Head of caudate nucleus (tissue), 42 donors: ENCODE results near the gene FNDC11.
A peak's percentile ranks its signal among the peaks of the same experiment; 100 is the strongest.
"Not testable (repeated sequence)": the region's sequence is repeated elsewhere in the genome, so short reads cannot be mapped to it uniquely, and the experiment has no call there.

Source experiments
- DNase-seq, 42 donors: peaks; one replicate each; pipeline versions ENCODE4 v3.0.0 to v3.0.0-alpha.2; 2020 to 2021; ENCODE audit warnings: mixed read lengths in 7 of 42
- intact Hi-C: fragments of 100-400 bp; cut with DNase I; formaldehyde crosslinking; loops from one replicate; pipeline ENCODE4 v1.15.0; 2022

Gene FNDC11

DNA sequence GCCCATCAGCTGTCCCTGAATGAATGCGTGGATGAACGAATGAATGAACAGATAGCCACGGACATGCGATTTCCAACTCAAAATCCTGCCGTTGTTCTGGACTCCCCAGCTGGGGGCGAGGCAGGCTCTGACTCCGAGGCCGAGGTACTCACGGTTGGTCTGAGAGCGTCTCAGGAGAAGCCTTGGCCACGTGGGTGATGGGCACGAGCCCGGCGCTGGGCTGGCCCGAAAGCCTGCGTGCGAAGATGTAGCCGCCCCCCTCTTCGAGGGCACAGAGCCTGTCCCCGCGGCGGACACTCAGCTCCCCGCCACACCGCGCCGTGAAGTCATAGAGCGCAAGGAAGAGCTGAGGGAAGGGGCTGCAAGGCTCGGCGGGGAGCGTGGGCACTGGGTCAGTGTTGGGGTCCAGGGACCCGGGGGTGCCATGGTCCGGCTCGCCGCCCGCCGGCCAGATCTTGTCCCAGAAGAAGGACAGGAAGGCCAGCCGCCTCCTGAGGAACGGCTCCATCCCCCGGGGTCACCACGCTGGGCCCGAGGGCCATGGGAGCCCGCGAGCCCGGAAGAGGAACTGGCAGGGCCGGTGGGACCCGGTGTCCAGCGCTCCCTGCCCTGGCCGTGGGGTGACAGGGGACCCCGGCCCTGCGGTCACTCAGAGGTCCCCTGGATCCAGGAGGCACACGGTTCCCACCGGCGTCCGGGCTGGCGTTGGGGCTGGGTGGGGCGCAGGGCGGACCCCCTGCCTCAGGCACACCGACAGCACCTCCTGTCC is 6.8 kb upstream of the FNDC11 start:
- intact Hi-C loops = no loop called here
- DNase-seq = no peak

DNA sequence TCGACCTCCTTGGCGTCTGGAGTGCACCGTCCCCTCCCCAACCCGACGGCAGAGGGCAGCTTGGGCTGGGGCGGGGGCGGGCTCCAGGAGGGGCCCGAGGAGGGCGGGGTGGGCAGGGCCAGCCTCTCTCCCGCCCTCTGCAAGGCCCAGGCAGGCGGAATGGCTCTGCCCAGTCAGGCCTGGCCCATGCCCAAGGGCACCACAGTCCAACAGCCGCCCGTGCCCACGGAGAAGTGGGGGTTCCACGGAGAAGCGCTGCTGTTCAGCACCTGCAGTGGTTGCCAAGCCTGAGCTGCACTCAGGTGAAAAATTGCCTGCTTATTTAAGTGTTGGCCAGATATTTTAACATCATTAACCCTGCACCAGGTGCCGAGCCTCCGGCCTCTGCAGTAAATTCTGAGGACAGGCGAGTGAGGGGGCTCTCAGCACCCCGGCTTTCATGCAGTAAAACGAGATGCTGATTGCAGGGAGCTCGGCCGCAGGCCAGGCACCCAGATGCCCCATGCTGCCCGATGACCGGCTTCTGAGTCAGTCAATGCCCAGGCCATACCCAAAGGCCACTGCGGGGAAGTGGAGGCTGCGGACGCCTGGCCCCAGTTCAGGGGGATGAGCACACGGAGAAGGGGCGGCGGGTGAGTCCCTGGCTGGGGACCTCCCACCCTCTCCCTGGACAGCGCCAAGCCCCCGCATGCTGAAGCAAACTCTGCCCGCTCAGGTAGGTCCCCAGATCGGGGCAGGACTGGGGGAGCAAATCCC is 6.1 kb upstream of the FNDC11 start, which contains the start of gene SRMS:
Gene SRMS, minus strand, starts transcription at position 25 of the 756 bp plus-strand sequence. CDS start 286 bp downstream, outside the sequence.
- intact Hi-C loops = no loop called here
- no peak for DNase-seq

DNA sequence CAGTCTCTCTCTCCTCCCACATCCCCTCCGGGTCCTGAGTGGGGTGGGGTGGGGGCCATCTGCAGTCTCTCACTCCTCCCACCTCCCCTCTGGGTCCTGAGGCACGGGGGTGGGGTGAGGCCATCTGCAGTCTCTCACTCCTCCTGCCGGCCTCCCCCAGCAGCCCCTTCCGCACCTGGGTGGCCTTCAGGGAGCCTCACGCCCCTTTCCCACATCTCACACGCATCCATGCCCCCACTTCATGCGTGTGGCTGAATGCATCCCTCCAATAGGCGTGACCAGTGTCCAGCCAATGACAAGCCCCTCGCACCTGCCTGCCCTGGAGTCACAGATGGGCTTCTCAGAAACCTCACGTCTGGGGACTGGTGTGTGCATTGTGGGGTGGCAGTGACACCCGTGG is 5.4 kb upstream of the FNDC11 start:
- intact Hi-C loops = no loop called here
- DNase-seq = no peak

DNA sequence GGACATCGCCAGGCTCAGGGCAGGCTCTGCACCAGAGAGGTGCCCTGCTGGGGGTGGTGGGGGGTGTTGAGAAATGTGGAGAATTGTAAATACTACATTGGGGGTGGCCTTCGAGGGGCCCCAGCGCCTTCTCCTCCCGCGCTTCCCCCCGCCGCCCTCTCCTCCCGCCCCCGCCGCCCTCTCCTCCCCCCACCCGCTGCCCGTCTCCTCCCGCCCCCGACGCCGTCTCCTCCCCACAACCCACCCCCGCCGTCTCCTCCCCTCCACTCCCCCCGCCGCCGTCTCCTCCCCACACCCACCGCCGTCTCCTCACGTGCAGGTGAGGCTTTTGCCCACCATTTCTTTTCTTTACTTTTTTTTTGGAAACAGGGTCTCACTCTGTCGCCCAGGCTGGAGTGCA is 4.9 kb upstream of the FNDC11 start:
- intact Hi-C loops = no loop called here
- DNase-seq = no peak

DNA sequence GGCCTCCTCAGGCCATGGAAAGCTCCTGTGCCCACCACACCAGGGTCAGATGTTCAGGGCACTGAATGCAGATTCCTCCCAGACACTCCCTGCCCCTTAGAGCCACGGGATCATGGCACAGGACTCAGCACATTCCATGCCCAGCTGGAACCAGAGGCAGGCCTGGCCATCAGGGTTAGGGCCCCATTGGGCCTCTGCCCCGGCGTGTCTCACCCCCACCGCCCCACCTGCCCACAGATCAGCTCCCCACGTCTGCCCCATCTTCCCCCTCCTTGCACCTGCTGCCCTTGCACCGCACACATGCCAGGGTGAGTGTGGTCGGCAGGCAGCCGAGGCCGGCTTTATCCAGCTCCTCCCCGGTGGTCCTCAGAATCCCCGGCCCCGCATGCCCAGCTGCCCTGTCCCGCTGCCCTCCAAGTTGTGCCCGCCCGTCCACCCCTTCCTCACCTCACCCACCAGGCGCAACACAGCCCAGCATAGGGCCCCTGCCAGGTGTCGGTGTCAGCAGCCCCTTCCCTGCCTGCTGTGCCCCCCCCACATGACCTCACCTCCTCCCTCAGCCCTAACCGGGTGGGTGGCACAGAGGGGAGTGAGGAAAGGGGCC is 4.2 kb upstream of the FNDC11 start:
- DNase-seq = no peak
- intact Hi-C loops = no loop called here

DNA sequence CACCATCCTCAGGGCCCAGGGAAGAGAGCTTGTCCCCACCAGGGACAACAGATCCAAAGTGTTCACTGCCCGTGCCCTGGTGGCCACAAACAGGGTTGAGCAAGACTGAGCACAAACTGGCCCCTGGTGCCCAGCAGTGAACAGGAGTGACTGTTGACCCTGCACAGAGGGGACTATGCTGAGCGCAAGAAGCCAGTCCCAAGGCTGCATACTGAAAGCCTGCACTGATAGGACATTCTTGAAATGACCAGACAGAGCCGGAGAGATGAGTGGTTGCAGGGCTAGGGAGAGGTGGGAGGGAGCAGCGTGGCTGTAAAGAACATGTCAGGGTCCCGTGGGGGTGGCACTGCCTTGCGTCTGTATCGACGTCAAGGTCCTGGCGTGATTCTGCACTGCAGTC is 2.9 kb upstream of the FNDC11 start:
- intact Hi-C loops = no loop called here

DNA sequence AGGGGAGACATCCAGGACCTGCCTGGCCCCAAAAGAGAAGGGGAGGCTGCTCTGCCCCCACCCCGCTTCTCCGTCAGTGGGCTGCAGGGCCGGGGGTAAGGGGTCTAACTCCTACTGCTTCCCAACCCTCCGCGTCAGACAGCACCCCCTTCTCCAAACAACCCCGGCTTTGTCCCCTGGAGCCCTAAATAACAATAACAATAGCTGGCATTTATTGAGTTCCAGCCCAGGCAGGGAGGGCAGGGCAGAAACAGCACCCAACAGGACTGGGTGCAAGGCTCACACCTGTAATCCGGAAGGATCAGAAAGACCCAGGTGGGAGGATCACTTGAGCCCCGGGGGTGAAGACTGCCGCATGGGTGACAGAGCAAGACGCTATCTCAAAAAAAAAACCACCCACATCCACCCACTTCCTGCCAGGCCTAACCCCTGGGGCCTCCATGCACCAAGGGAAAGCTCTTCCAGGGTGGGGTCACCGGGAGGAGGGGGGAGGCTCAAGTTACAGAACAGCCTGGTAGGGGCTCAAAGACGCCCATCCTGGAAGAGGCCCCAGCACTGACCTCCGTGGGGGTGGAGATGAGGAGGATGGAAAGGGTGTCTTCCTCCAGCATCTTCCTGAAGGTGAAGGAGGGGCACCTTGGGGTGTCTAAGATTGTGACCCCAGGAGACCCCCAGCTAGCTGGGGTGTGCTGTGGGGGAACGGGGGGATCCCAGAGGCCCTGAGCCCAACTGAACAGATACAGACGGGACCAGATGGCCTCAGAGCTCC is 1.3 kb upstream of the FNDC11 start:
- intact Hi-C loops = no loop called here
- DNase-seq = no peak

More for the DNA sequence above, 2.9 kb upstream of the FNDC11 start:
- DNase-seq = no peak

DNA sequence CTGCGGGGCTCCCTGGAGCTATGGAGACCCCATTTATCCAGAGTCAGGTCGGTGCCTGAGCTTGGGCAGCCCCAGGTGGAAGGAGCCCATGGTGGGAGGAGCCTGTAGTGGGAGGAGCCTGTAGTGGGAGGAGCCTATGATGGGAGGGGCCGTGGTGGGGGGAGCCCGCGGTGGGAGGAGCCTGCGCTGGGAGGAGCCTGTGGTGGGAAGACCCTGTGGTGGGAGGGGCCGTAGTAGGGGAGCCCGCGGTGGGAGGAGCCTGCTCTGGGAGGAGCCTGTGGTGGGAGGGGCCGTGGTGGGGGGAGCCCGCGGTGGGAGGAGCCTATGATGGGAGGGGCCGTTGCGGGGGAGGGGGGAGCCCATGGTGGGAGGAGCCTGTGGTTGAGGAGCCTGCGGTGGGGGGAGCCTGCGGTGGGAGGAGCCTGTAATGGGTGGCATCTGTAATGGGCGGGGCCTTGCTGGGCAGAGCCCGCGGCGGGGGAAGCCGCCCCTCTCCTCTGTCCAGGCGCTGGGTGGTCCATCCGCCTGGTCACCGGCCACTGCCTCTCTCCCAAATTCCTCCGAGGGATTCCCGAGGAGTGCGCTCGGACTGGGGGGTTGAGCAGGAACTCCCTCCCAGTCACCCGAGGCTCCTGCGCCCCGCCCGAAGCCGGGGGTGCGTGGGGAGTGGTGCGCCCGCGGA is 567 bp upstream of the FNDC11 start:
- intact Hi-C loops = no loop called here
- peak in 11 of 42 donors; percentile 14 to 48 (median 30) for DNase-seq

DNA sequence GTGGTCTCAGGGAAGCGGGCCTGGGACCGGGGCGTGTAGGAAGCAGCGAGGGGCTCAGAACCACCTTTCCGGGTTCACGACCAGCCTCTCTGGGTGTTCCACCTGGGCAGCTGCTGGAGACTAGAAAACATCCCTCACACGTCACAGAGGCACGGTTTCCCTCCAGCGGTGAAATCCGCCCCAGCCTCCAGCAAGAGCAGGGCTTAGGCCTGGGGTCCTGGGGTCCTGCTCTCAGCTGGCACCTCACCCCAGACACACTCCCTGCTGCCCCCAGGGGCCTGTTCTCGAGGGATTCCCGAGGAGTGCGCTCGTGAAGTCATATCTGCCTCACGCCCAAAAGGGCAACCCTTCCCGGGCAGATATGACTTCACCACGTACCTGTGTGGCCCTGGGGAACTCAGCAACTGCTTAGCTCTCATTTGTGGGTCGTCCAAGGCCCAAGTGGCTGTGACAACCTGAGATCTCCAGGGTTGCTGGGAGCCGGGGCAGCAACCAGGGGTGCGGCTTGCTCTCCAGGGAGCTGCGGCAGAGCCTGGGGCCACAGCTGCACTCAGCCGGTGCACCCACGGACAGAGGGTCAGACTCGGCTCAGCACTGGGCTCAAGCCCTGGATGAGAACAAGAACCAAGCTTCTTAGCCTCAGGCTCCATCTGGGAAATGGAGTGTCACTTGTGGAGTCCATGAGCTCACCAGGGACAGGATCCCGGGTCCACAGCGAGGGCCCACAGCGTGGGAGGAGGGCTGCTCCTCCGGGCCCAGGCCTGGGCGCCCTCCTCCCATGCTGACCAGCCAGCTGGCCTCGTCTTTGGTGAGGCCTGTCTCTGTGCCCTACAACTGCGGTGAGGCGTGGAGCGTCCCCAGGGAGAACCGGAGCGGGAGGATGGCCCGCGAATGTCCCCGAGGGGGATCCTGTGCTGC is 661 bp downstream of the FNDC11 start:
- no peak for DNase-seq
- intact Hi-C loops = no loop called here

DNA sequence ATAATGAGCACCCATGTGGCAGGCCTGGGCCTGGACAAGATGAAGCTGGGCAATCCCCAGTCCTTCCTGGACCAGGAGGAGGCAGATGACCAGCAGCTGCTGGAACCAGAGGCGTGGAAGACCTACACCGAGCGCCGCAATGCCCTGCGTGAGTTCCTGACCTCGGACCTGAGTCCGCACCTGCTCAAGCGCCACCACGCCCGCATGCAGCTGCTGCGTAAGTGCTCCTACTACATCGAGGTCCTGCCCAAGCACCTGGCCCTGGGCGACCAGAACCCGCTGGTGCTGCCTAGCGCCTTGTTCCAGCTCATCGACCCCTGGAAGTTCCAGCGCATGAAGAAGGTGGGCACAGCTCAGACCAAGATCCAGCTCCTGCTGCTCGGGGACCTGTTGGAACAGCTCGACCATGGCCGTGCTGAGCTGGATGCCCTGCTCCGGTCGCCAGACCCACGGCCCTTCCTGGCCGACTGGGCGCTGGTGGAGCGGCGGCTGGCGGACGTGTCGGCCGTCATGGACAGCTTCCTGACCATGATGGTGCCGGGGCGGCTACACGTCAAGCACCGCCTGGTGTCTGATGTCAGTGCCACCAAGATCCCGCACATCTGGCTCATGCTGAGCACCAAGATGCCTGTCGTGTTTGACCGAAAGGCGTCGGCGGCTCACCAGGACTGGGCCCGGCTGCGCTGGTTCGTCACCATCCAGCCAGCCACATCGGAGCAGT is 1.9 kb downstream of the FNDC11 start:
- intact Hi-C loops = no loop called here
- no peak for DNase-seq

DNA sequence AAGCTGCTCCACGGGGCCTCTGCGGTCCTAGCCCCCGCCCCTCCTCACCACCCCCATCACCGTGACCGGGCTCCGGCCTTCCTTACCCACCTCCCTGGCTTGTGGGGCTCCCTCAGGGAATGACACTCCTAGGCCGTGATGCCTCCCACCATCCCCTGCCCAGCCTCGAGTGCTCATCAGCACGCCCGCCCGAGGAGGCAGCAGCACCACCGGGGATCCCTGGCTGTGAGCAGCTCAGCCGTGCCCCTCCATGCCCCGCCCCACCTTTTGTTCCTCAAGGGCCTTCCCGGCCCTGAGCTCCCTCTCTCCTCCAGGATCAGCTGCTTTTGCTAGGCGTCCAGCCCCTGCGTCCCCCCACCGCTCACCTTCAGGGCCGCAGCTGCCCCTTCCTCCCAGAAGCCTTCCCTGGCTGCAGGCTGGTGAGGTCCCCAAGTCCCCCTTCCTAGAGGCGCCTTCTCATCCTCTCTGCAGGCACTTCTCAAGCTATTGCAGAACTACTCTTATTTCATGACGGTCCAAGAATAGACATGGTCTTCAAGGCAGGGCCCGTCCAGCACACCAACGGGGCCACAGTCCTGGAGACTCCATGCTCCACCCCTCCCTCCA is 3.0 kb downstream of the FNDC11 start:
- no peak for DNase-seq
- intact Hi-C loops = no loop called here

DNA sequence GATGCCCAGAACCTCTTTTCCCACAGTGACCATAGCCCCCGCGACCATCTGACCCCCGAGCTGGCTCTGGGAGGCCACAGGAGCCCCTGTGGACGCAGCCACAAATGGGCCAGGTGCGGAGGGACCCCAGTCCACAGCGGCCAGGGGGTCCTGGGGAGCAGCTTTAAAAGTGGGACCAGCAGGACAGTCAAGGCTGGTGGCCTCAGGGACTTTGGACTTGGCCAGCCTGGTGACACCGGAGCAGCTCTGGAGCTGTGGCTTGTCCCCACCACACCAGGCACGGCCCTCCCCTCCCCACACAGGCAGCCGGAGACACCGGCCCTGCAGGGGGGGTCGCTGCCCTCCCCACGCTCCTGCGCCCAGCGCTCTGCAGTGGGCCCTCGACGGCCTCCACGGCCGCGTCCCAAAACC is 3.5 kb downstream of the FNDC11 start:
- intact Hi-C loops = no loop called here
- DNase-seq = no peak

DNA sequence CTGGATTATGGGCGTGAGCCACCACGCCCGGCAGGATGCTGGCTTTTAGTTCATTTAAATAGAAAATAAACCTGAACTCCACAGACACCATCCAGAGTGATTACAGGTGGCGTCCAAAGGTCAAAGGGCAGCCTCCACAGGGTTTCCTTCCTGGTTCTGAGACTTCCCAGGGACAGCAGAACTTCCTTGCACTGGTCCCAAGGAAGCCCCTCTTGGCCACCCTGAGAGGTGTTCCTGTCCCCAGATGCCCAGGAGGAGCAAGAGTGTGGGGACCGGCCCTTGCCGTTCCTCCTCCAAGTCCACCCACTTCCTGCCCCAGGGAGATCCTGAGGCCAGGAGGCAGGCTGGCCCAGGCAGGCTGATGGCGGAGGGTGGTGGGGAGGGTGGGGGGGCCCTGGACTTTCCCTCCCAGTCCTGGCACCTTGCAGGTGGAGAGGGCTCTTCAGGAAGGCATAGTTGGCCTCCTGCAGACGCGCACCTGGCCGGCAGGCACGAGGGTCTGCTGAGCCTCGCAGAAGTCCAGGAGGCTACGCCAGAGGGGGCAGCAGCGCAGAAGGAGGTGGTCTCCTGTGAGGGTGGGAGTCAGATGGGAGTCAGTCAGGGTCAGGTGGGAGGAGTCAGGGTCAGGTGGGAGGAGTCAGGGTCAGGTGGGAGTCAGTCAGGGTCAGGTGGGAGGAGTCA is 5.0 kb downstream of the FNDC11 start:
- intact Hi-C loops = no loop called here
- no peak for DNase-seq

DNA sequence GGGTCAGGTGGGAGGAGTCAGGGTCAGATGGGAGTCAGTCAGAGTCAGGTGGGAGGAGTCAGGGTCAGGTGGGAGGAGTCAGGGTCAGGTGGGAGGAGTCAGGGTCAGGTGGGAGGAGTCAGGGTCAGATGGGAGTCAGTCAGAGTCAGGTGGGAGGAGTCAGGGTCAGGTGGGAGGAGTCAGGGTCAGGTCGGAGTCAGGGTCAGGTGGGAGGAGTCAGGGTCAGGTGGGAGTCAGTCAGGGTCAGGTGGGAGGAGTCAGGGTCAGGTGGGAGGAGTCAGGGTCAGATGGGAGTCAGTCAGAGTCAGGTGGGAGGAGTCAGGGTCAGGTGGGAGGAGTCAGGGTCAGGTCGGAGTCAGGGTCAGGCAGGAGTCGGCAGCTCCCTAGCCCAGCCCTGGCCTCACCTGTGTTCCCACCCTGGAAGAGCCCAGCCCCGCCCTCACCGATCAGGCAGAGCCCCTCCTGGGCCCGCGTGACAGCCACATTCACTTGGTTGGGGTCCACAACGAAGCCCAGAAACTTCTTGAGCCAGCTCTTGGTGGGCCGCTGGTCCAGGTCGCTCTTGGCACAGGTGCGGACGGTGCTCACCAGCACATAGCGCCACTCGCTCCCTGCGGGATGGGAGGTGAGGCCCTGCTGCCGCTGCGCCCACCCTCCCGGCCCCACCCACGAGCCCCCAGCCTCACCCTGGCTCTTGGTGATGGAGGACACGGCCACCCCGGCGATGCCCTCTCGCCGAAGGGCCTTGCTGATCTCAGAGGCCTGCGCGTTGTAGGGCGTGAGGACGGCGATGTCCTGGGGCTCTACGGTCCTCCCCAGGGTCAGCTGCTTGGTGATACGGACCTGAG is 5.8 kb downstream of the FNDC11 start:
- intact Hi-C loops, DNase-seq: not testable (repeated sequence)

DNA sequence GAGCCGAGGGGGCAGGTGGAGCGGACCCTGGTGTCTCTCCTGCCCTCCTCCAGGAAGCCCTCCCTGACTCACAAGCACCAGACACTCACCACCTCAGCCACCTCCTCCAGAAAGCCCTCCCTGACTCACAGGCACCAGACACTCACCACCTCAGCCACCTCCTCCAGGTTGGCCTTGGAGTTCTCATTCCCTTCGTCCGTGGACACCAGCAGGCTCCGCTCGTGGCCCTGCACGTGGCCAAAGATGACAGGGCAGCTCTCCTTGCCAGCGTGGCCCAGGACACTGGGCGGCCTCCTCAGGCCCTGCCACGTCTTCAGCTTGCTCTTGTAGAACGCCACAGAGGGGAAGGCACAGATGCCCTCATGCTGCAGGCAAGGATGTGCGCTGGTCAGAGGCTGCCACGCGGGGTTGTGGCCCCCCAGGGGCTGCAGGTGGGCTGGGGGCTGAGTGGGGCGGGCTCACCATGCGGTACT is 6.4 kb downstream of the FNDC11 start:
- intact Hi-C loops = no loop called here

More for the DNA sequence above, 6.4 kb downstream of the FNDC11 start:
- DNase-seq = no peak
